Mucosa of descending colon (tissue), 3 donors: ENCODE results near the gene CADM1. TPM values are rescaled to one million over a fixed set of nuclear protein-coding genes. Genes with fewer than 3 reads are reported as not detected.

Experiments
- ATAC-seq: fragments of 200-7000 bp; cut with Tn5 transposase; one replicate; pipeline ENCODE4 v1.9.1; 2020; ENCODE audit warnings: mild to moderate bottlenecking, moderate library complexity
- DNase-seq, 3 donors: peaks; one replicate each; pipeline ENCODE4 v3.0.0-alpha.2; 2020
- H3K36me3 ChIP-seq: fragments of 200-600 bp; one replicate; pipeline ENCODE4 v1.8.0; 2021; ENCODE audit warnings: low read depth, mild to moderate bottlenecking
- H3K4me1 ChIP-seq: fragments of 200-600 bp; one replicate; pipeline ENCODE4 v1.8.0; 2021; ENCODE audit warnings: low read depth, mild to moderate bottlenecking
- H3K4me3 ChIP-seq: fragments of 200-600 bp; one replicate; pipeline ENCODE4 v1.8.0; 2021; ENCODE audit warnings: mild to moderate bottlenecking
- H3K9me3 ChIP-seq: fragments of 200-600 bp; one replicate; pipeline ENCODE4 v1.8.0; 2021; ENCODE audit warnings: mild to moderate bottlenecking
- CTCF ChIP-seq: fragments of 200-600 bp; IDR thresholded peaks from one replicate; pipeline ENCODE4 v1.8.0; 2022; ENCODE audit warnings: antibody characterized with exemption, mild to moderate bottlenecking
- intact Hi-C, 2 donors: fragments of 100-400 bp; cut with DNase I in 1 of 2; cut with micrococcal nuclease in 1 of 2; formaldehyde crosslinking; loops; one replicate each; pipeline versions ENCODE4 v1.11.0 to v1.11.1; 2022; cut with DNase I, micrococcal nuclease
- total RNA-seq, 3 donors: library from RNA; stranded (reverse); fragmentation: NEBNext Ultra II Directional in 2 of 3; extraction: Animal tissue kit (Norgen Biotek cat#: 25700) in 2 of 3; gene quantifications; one replicate each; pipeline versions ENCODE4 v1.2.1 to v1.2.4, GENCODE V29; 2021 to 2023
- donor health status: DM: no; HTN: no; CAD: no; lungs with moderate emphysema.
- donor health status: DM: no; HTN: no; CAD: no.
- donor health status: DM: no; HTN: yes; CAD: no.

The CADM1 gene
- total RNA-seq, 3 donors from 2014 or later, result 4.3 to 20.2 (median 7.2) TPM

- H3K4me3 ChIP-seq, result no peak overlapping the region
- no peaks in the 10 kb centered on the region for H3K9me3 ChIP-seq
- H3K36me3 ChIP-seq, result no peaks in the 10 kb centered on the region
- TF ChIP-seq CTCF, result no peak
- intact Hi-C loops, result no loop called here
- H3K4me1 ChIP-seq, result no peaks in the 10 kb centered on the region
- peak; percentile 71 for ATAC-seq
- DNase-seq, result no peak
These were observed 337.4 kb downstream of the CADM1 start for GRCh38 chr11:115166820-115167219.

- H3K9me3 ChIP-seq, result no peaks in the 10 kb centered on the region
- DNase-seq, result no peak
- H3K4me1 ChIP-seq, result no peaks in the 10 kb centered on the region
- no peak for TF ChIP-seq CTCF
- no peak for ATAC-seq
- no peak overlapping the region for H3K4me3 ChIP-seq
- H3K36me3 ChIP-seq, result no peaks in the 10 kb centered on the region
- intact Hi-C loops, result no loop called here
These were observed 339.4 kb downstream of the CADM1 start for GRCh38 chr11:115164774-115165173.

- no peaks in the 10 kb centered on the region for H3K4me1 ChIP-seq
- no peak overlapping the region for H3K4me3 ChIP-seq
- H3K36me3 ChIP-seq, result no peaks in the 10 kb centered on the region
- no peak for ATAC-seq
- no peaks in the 10 kb centered on the region for H3K9me3 ChIP-seq
- DNase-seq, result no peak
- TF ChIP-seq CTCF, result no peak
- intact Hi-C loops, result no loop called here
These were observed 341.3 kb downstream of the CADM1 start for GRCh38 chr11:115162919-115163318.

- no peak for ATAC-seq
- no peak for DNase-seq
- Histone ChIP-seq H3K36me3 (no peaks in the 10 kb centered on the region), H3K9me3 (no peaks in the 10 kb centered on the region), H3K4me1 (no peaks in the 10 kb centered on the region), H3K4me3 (no peak overlapping the region)
- no peak for TF ChIP-seq CTCF
- intact Hi-C loops, result no loop called here
These were observed 342.3 kb downstream of the CADM1 start for GRCh38 chr11:115161876-115162275.

GRCh38 chr11:115159207-115159606 lies 345.0 kb downstream of the CADM1 start:
- no peak overlapping the region for H3K4me3 ChIP-seq
- H3K36me3 ChIP-seq, result no peaks in the 10 kb centered on the region
- H3K9me3 ChIP-seq, result no peaks in the 10 kb centered on the region
- no peaks in the 10 kb centered on the region for H3K4me1 ChIP-seq
- ATAC-seq (no peak), DNase-seq (no peak)
- intact Hi-C loops, result no loop called here
- TF ChIP-seq CTCF, result no peak

- DNase-seq (no peak), ATAC-seq (no peak)
- Histone ChIP-seq H3K36me3 (no peaks in the 10 kb centered on the region), H3K4me1 (no peaks in the 10 kb centered on the region), H3K9me3 (no peaks in the 10 kb centered on the region), H3K4me3 (no peak overlapping the region)
- intact Hi-C loops, result no loop called here
- TF ChIP-seq CTCF, result no peak
These were observed 346.2 kb downstream of the CADM1 start for GRCh38 chr11:115158053-115158452.
